Duodenal mucosa (tissue), 2 donors: ENCODE data around the gene POC1A.

ENCODE experiments used
- H3K27ac ChIP-seq: one replicate; pipeline ENCODE4 v1.7.0; 2013; ENCODE audit warnings: low read depth, low read length
- H3K27me3 ChIP-seq, 2 donors: one replicate each; pipeline ENCODE4 v1.7.0; 2013; ENCODE audit warnings: low read length in 2 of 2, control low read depth in 1 of 2; ENCODE audit not compliant: insufficient read depth in 2 of 2, control insufficient read depth in 1 of 2
- H3K36me3 ChIP-seq, 2 donors: one replicate each; pipeline ENCODE4 v1.7.0; 2013; ENCODE audit warnings: low read length in 2 of 2, control low read depth in 1 of 2; ENCODE audit not compliant: insufficient read depth in 2 of 2, control insufficient read depth in 1 of 2
- H3K4me1 ChIP-seq, 2 donors: one replicate each; pipeline ENCODE4 v1.7.0; 2013; ENCODE audit warnings: low read length in 2 of 2, control low read depth in 1 of 2; ENCODE audit not compliant: insufficient read depth in 2 of 2, control insufficient read depth in 1 of 2
- H3K4me3 ChIP-seq, 2 donors: one replicate each; pipeline ENCODE4 v1.7.0; 2013; ENCODE audit warnings: low read length in 2 of 2, low read depth in 1 of 2
- H3K9ac ChIP-seq, 2 donors: one replicate each; pipeline ENCODE4 v1.7.0; 2013; ENCODE audit warnings: low read length in 2 of 2, low read depth in 1 of 2
- H3K9me3 ChIP-seq, 2 donors: one replicate each; pipeline ENCODE4 v1.7.0; 2013; ENCODE audit warnings: low read length in 2 of 2, control low read depth in 1 of 2; ENCODE audit not compliant: control insufficient read depth in 1 of 2

The POC1A gene

GRCh38 chr3:52032702-52033408, 121.4 kb downstream of the POC1A start:
- no peak overlapping the region for H3K4me3 ChIP-seq
- H3K9ac ChIP-seq, result no peak overlapping the region
- H3K27me3 ChIP-seq, result no peaks in the 10 kb centered on the region
- no peaks in the 10 kb centered on the region for H3K36me3 ChIP-seq
- no peaks in the 10 kb centered on the region for H3K9me3 ChIP-seq
- no peaks in the 10 kb centered on the region for H3K4me1 ChIP-seq
- no peak overlapping the region for H3K27ac ChIP-seq

GRCh38 chr3:52031896-52032295, 122.3 kb downstream of the POC1A start:
- H3K27me3 ChIP-seq, result no peaks in the 10 kb centered on the region
- no peaks in the 10 kb centered on the region for H3K4me1 ChIP-seq
- no peaks in the 10 kb centered on the region for H3K9me3 ChIP-seq
- no peak overlapping the region for H3K9ac ChIP-seq
- H3K4me3 ChIP-seq, result no peak overlapping the region
- no peak overlapping the region for H3K27ac ChIP-seq
- no peaks in the 10 kb centered on the region for H3K36me3 ChIP-seq

GRCh38 chr3:52030714-52031310, 123.4 kb downstream of the POC1A start:
- no peak overlapping the region for H3K9ac ChIP-seq
- no peaks in the 10 kb centered on the region for H3K27me3 ChIP-seq
- no peak overlapping the region for H3K27ac ChIP-seq
- no peak overlapping the region for H3K4me3 ChIP-seq
- no peaks in the 10 kb centered on the region for H3K4me1 ChIP-seq
- no peaks in the 10 kb centered on the region for H3K36me3 ChIP-seq
- H3K9me3 ChIP-seq, result no peaks in the 10 kb centered on the region

- Histone ChIP-seq H3K9ac (no peak overlapping the region), H3K4me1 (no peaks in the 10 kb centered on the region)
Measured at GRCh38 chr3:52029535-52029934, 124.7 kb downstream of the POC1A start.

GRCh38 chr3:52029053-52029452, 125.2 kb downstream of the POC1A start:
- no peak overlapping the region for H3K27ac ChIP-seq
- no peaks in the 10 kb centered on the region for H3K36me3 ChIP-seq
- no peaks in the 10 kb centered on the region for H3K27me3 ChIP-seq
- no peak overlapping the region for H3K4me3 ChIP-seq
- H3K9me3 ChIP-seq, result no peaks in the 10 kb centered on the region
- H3K4me1 ChIP-seq, result no peaks in the 10 kb centered on the region
- H3K9ac ChIP-seq, result no peak overlapping the region

More at GRCh38 chr3:52029535-52029934, 124.7 kb downstream of the POC1A start:
- Histone ChIP-seq H3K36me3 (no peaks in the 10 kb centered on the region), H3K4me3 (no peak overlapping the region), H3K27ac (no peak overlapping the region), H3K27me3 (no peaks in the 10 kb centered on the region), H3K9me3 (no peaks in the 10 kb centered on the region)

- no peak overlapping the region for H3K9ac ChIP-seq
- H3K27me3 ChIP-seq, result no peaks in the 10 kb centered on the region
- no peaks in the 10 kb centered on the region for H3K9me3 ChIP-seq
- H3K36me3 ChIP-seq, result no peaks in the 10 kb centered on the region
- no peaks in the 10 kb centered on the region for H3K4me1 ChIP-seq
- no peak overlapping the region for H3K27ac ChIP-seq
- no peak overlapping the region for H3K4me3 ChIP-seq
Measured at GRCh38 chr3:52028572-52028971, 125.7 kb downstream of the POC1A start.

- peaks cover 0 to 2% of the 10 kb centered on the region in 2 donors for H3K27me3 ChIP-seq
- no peak overlapping the region for H3K27ac ChIP-seq
- no peak overlapping the region for H3K9ac ChIP-seq
- no peak overlapping the region for H3K4me3 ChIP-seq
- no peaks in the 10 kb centered on the region for H3K9me3 ChIP-seq
- no peaks in the 10 kb centered on the region for H3K4me1 ChIP-seq
- no peaks in the 10 kb centered on the region for H3K36me3 ChIP-seq
Measured at GRCh38 chr3:52026041-52026440, 128.2 kb downstream of the POC1A start.

GRCh38 chr3:52025453-52025852, 128.8 kb downstream of the POC1A start:
- peaks cover 0 to 2% of the 10 kb centered on the region in 2 donors for H3K27me3 ChIP-seq
- H3K36me3 ChIP-seq, result no peaks in the 10 kb centered on the region
- H3K9ac ChIP-seq, result no peak overlapping the region
- no peak overlapping the region for H3K27ac ChIP-seq
- no peaks in the 10 kb centered on the region for H3K4me1 ChIP-seq
- H3K9me3 ChIP-seq, result no peaks in the 10 kb centered on the region
- no peak overlapping the region for H3K4me3 ChIP-seq
